K562 (cell line): ENCODE results near the gene SHE. TPM values are rescaled to one million over a fixed set of nuclear protein-coding genes. Genes with fewer than 3 reads are reported as not detected.
A peak's percentile ranks its signal among the peaks of the same experiment; 100 is the strongest.

ENCODE experiments used
- BCL6 ChIP-seq: fragments of 250-450 bp; sonication (Bioruptor Pico); IDR thresholded peaks from 2 replicates; pipeline ENCODE4 v1.4.0; 2020
- CBFA2T2 ChIP-seq: fragments of 450-650 bp; conservative IDR thresholded peaks from 2 replicates; pipeline ENCODE4 v1.6.1; 2017; ENCODE audit warnings: mild to moderate bottlenecking
- CBFA2T3 ChIP-seq: fragments of 450-650 bp; IDR thresholded peaks from 2 replicates; pipeline ENCODE4 v1.6.1; 2017
- DMBX1 ChIP-seq: fragments of 250-450 bp; sonication (Bioruptor Pico); IDR thresholded peaks from 2 replicates; pipeline ENCODE4 v1.8.0; 2022; ENCODE audit warnings: inconsistent platforms, mild to moderate bottlenecking, moderate library complexity, borderline replicate concordance
- JUND ChIP-seq, 2 experiments: IDR thresholded peaks; 2 replicates in 1 of 2; 3 replicates in 1 of 2; pipeline ENCODE4 v1.6.1; 2011; ENCODE audit warnings: borderline replicate concordance in 2 of 2, low read depth in 2 of 2, low read length in 2 of 2, improper control_type of control experiment in 1 of 2, missing biosample characterization in 1 of 2, missing genetic modification characterization in 1 of 2, missing genetic modification reagents in 1 of 2
- KDM1A ChIP-seq, 2 experiments: fragments of 450-650 bp; IDR thresholded peaks; 2 replicates each; pipeline ENCODE4 v1.6.1; 2016; ENCODE audit warnings: mild to moderate bottlenecking in 2 of 2
- KLF13 ChIP-seq: fragments of 450-650 bp; IDR thresholded peaks from 2 replicates; pipeline ENCODE4 v1.6.1; 2016; ENCODE audit warnings: missing genetic modification characterization, low read depth, mild to moderate bottlenecking, missing compliant biosample characterization, moderate library complexity, borderline replicate concordance
- MBD1 ChIP-seq: fragments of 250-450 bp; sonication (Bioruptor Pico); IDR thresholded peaks from 2 replicates; pipeline ENCODE4 v1.8.0; 2022; ENCODE audit warnings: inconsistent platforms
- MXD1 ChIP-seq: fragments of 250-450 bp; sonication (Bioruptor Pico); IDR thresholded peaks from 2 replicates; pipeline ENCODE4 v1.8.0; 2021; ENCODE audit warnings: borderline replicate concordance, mild to moderate bottlenecking, moderate library complexity; ENCODE audit not compliant: poor library complexity, severe bottlenecking
- NCOR1 ChIP-seq: fragments of 450-650 bp; IDR thresholded peaks from 2 replicates; pipeline ENCODE4 v1.6.1; 2016; ENCODE audit warnings: mild to moderate bottlenecking, moderate library complexity
- NR2C2 ChIP-seq, 2 experiments: fragments of 200-800 bp in 1 of 2; sonication (Bioruptor generic) in 1 of 2; sonication (generic) in 1 of 2; formaldehyde crosslinking in 1 of 2; IDR thresholded peaks; 2 replicates each; pipeline versions ENCODE4 v1.6.1 to v1.8.0; 2016 to 2022; ENCODE audit warnings: mild to moderate bottlenecking in 1 of 2, missing compliant biosample characterization in 1 of 2, missing genetic modification characterization in 1 of 2, missing genetic modification reagents in 1 of 2
- PHF8 ChIP-seq: fragments of 200-600 bp; sonication (generic); IDR thresholded peaks from 2 replicates; pipeline ENCODE4 v1.6.1; 2012; ENCODE audit warnings: mixed run types, mild to moderate bottlenecking, inconsistent platforms, low read length, moderate library complexity, borderline replicate concordance
- REST ChIP-seq, 2 experiments: fragments of 450-650 bp; formaldehyde crosslinking in 1 of 2; IDR thresholded peaks; 2 replicates each; pipeline versions ENCODE4 v1.4.0 to v1.6.1; 2014 to 2020; ENCODE audit warnings: mild to moderate bottlenecking in 2 of 2, borderline replicate concordance in 1 of 2, low read depth in 1 of 2
- SIX5 ChIP-seq, 2 experiments: IDR thresholded peaks; 2 replicates each; pipeline ENCODE4 v1.6.1; 2011; ENCODE audit warnings: low read length in 2 of 2, borderline replicate concordance in 1 of 2, low read depth in 1 of 2, mild to moderate bottlenecking in 1 of 2, moderate library complexity in 1 of 2; ENCODE audit not compliant: insufficient read depth in 1 of 2
- polyA plus RNA-seq, 8 experiments: library from polyadenylated mRNA; depleted of rRNA in 4 of 8; stranded (reverse) in 5 of 8; unstranded in 3 of 8; fragments of >200 nt; fragmentation: Nextera tagmentation in 2 of 8; fragmentation: Illumina TruSeq in 1 of 8; extraction: Ambion mirVana in 2 of 8; extraction: Trizol in 1 of 8; gene quantifications; 2 replicates each; pipeline versions ENCODE4 v1.2.1 to v1.2.3, GENCODE V29; 2011 to 2014; ENCODE audit warnings: inconsistent platforms in 1 of 8, missing spikeins in 1 of 8
- total RNA-seq, 7 experiments: library from RNA; depleted of rRNA in 6 of 7; stranded (reverse); fragments of >200 nt in 6 of 7; fragmentation: Illumina TruSeq in 2 of 7; extraction: Trizol in 2 of 7; gene quantifications; 2 replicates each; pipeline versions ENCODE4 v1.2.1 to v1.2.3, GENCODE V29; 2011 to 2021; ENCODE audit warnings: low replicate concordance in 1 of 7

Gene SHE
- total and polyA plus RNA-seq, 9 of the 15 experiments (the other 6 are each of a cell fraction or from before 2014, with no cell fraction given), result 0.01 to 0.05 TPM; not detected in 7

GRCh38 chr1:154497026-154497806, 5.0 kb downstream of the SHE start (continued):
- TF ChIP-seq CBFA2T2, result peak; percentile 82
- no peak for TF ChIP-seq MXD1 (CRISPR knock-in tag)
- peak; percentile 97 to 98 for TF ChIP-seq KDM1A (IDR thresholded peaks at IDR 0.05)
- TF ChIP-seq SIX5 (IDR thresholded peaks at IDR 0.05; ENCODE audit: borderline replicate concordance in 1 of 2, insufficient read depth in 1 of 2, low read depth in 1 of 2, low read length in 2 of 2), result 0 out of 4 replicates have a peak, but pooled peaks of 1 of the 2 experiments have one; percentile 4
- TF ChIP-seq NCOR1, result peak; percentile 84
- no peak for TF ChIP-seq KLF13 (tag)
- TF ChIP-seq REST (IDR thresholded peaks at IDR 0.05; ENCODE audit: borderline replicate concordance), result peak; percentile 86
- TF ChIP-seq REST (CRISPR knock-in tag; IDR thresholded peaks at IDR 0.05; ENCODE audit: low read depth), result no peak
- TF ChIP-seq DMBX1 (CRISPR knock-in tag), result peak; percentile 27; the same call in 1 of the 2 replicates
- TF ChIP-seq CBFA2T3, result peak; percentile 93
- TF ChIP-seq PHF8, result no peak
- no peak for TF ChIP-seq MBD1 (CRISPR knock-in tag)
- TF ChIP-seq NR2C2 (CRISPR knock-in tag; IDR thresholded peaks at IDR 0.05), result no peak
- TF ChIP-seq NR2C2 (tag; IDR thresholded peaks at IDR 0.05), result peak; percentile 95
- peak; percentile 56; the same call in 1 of the 2 replicates for TF ChIP-seq JUND (IDR thresholded peaks at IDR 0.05; ENCODE audit: borderline replicate concordance, low read depth, low read length)
- peak; percentile 46; the same call in 1 of the 3 replicates for TF ChIP-seq JUND (tag; IDR thresholded peaks at IDR 0.05; ENCODE audit: borderline replicate concordance, low read depth, low read length)
- no peak for TF ChIP-seq BCL6 (CRISPR knock-in tag)
